OCI-LY1 (cell line): ENCODE measurements around the gene PRPH.

Experiments used
- CTCF ChIP-seq: fragments of 200-600 bp; sonication (generic), shearing (Covaris generic); IDR thresholded peaks from 2 replicates; pipeline ENCODE4 v1.5.1; 2017; ENCODE audit warnings: mild to moderate bottlenecking, antibody characterized with exemption, low read length, moderate library complexity, mixed read lengths
- EZH2 ChIP-seq: fragments of 200-600 bp; sonication (generic), shearing (Covaris generic); IDR thresholded peaks from 2 replicates; pipeline ENCODE4 v1.8.0; 2017; ENCODE audit warnings: borderline replicate concordance, mixed run types, mild to moderate bottlenecking, antibody characterized with exemption, low read length, moderate library complexity, mixed read lengths

- no peak for TF ChIP-seq EZH2
- no peak for TF ChIP-seq CTCF
Measured at GRCh38 chr12:49338830-49339463, 44.0 kb downstream of the PRPH start.
